ENCODE results near the gene TUBG2.

TUBG2 gene

GRCh38 chr17:42700586-42701289 is 41.7 kb downstream of the TUBG2 start:
- no peak for DNase-seq

GRCh38 chr17:42702446-42702845 is 43.4 kb downstream of the TUBG2 start:
- no peak for DNase-seq

- no peak for DNase-seq
Observed at GRCh38 chr17:42704490-42704836, 45.4 kb downstream of the TUBG2 start.

- no peak for DNase-seq
Observed at GRCh38 chr17:42704837-42705494, 45.9 kb downstream of the TUBG2 start.

- no peak for DNase-seq
Observed at GRCh38 chr17:42706732-42707131, 47.6 kb downstream of the TUBG2 start.

GRCh38 chr17:42708588-42708987 is 49.5 kb downstream of the TUBG2 start:
- DNase-seq: no peak

- DNase-seq: no peak
Observed at GRCh38 chr17:42709561-42709960, 50.5 kb downstream of the TUBG2 start.
